Breast epithelium (tissue), 3 donors: ENCODE measurements around the gene GLIPR1L1.

ENCODE experiments used
- POLR2A ChIP-seq: fragments of 450-650 bp; IDR thresholded peaks from one replicate; pipeline ENCODE4 v1.6.1; 2016; ENCODE audit warnings: antibody characterized with exemption, mild to moderate bottlenecking, moderate library complexity
- POLR2AphosphoS5 ChIP-seq, 3 donors: sonication (generic); formaldehyde crosslinking; IDR thresholded peaks; one replicate each; pipeline ENCODE4 v1.6.1; 2017; ENCODE audit warnings: antibody characterized with exemption in 3 of 3
- TF ChIP-seq, protein P1 (sequence below), 3 donors: fragments of 450-650 bp; IDR thresholded peaks; one replicate each; pipeline ENCODE4 v1.5.1; 2016 to 2017; ENCODE audit warnings: antibody characterized with exemption in 3 of 3, mild to moderate bottlenecking in 3 of 3, moderate library complexity in 3 of 3

DNA sequence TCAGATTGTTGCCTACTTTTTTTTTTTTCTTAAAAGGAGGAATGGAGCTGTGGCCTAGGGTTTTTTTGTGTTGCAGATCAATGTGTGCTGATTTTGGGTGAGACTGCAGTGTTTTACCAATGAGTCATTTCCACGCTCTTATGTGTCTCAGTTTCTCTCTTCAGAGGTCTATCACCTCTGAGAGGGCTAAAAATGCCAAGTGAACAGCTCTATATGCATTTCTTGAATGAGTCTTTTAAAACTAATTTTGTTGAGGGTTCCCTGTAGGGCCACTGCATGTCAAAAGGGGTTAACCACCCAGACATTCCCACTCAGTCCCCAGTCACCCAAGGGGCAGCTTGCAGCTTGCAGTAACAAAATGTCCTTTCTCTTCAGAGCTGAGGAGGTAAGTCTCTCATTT, 32.2 kb downstream of the GLIPR1L1 start:
- TF ChIP-seq, protein P1, sequence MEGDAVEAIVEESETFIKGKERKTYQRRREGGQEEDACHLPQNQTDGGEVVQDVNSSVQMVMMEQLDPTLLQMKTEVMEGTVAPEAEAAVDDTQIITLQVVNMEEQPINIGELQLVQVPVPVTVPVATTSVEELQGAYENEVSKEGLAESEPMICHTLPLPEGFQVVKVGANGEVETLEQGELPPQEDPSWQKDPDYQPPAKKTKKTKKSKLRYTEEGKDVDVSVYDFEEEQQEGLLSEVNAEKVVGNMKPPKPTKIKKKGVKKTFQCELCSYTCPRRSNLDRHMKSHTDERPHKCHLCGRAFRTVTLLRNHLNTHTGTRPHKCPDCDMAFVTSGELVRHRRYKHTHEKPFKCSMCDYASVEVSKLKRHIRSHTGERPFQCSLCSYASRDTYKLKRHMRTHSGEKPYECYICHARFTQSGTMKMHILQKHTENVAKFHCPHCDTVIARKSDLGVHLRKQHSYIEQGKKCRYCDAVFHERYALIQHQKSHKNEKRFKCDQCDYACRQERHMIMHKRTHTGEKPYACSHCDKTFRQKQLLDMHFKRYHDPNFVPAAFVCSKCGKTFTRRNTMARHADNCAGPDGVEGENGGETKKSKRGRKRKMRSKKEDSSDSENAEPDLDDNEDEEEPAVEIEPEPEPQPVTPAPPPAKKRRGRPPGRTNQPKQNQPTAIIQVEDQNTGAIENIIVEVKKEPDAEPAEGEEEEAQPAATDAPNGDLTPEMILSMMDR (IDR thresholded peaks at IDR 0.05), result no peak
- TF ChIP-seq POLR2AphosphoS5 (IDR thresholded peaks at IDR 0.05) (no peak), POLR2A (no peak)
